ENCODE results near the gene SCAMP4.

DNA sequence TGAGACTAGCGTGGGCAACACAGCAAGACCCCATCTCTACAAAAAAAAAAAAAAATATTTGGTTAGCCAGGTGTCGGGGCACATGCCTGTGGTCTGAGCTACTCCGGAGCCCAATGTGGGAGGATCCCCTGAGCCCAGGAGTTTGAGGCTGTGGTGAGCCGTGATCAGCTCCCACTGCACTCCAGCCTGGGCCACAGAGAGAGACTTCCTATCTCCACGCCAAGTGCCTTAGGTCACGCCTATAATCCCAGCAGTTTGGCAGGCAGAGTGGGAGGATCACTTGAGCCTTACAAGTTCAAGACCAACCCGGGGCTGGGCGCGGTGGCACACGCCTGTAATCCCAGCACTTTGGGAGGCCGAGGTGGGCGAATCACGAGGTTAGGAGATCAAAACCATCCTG lies 8.7 kb upstream of the SCAMP4 start:
- TF ChIP-seq CTCF (IDR thresholded peaks at IDR 0.05) (no peak), POLR2AphosphoS5 (IDR thresholded peaks at IDR 0.05) (no peak), POLR2A (IDR thresholded peaks at IDR 0.05) (no peak)
